ENCODE results near the gene ZKSCAN5.
"Not testable (repeated sequence)": the region's sequence is repeated elsewhere in the genome, so short reads cannot be mapped to it uniquely, and the experiment has no call there.

- TF ChIP-seq POLR2A (IDR thresholded peaks at IDR 0.05; ENCODE audit: low read depth); CTCF (IDR thresholded peaks at IDR 0.05): not testable (repeated sequence)
These were observed 40.8 kb downstream of the ZKSCAN5 start for GRCh38 chr7:99545308-99545707.

Data from esophagus muscularis mucosa (tissue), 3 donors.